Bone marrow (tissue), 2 donors: ENCODE data around the gene NKD2.
"Not testable (repeated sequence)": the region's sequence is repeated elsewhere in the genome, so short reads cannot be mapped to it uniquely, and the experiment has no call there.

Experiments used
- DNase-seq, 2 donors: peaks; one replicate each; lab custom pipeline; 2025; lab: John Stamatoyannopoulos, UW

Gene NKD2

DNA sequence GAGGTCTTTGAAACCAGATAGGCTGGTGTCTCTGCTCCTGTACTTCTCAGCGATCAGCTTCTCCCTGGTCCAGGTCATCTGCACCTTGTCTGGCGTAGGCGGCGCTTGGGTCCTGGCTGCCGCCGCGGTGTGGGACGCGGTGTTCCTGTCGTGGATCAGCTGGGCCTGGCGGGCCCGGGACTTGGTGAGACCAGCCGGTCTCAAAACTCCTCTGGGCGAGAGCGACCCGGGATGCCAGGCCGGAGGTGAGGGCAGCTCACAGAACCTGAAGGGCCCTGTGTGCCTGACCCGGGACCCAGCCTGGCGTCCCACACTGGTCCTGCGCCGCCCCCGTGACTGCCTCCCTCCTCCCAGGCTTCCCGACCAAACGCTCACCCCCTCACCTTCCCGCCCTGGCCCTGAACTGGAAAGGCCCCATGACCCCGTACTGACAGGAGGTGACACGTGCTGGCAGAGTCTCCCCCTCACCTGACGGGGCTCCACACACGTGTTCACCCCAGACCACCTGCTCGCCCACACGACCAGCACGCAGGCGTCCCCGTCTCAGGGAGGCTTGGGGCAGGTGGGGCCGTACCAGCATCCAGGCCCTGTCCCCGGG is 49.0 kb downstream of the NKD2 start:
- no peak for DNase-seq

DNA sequence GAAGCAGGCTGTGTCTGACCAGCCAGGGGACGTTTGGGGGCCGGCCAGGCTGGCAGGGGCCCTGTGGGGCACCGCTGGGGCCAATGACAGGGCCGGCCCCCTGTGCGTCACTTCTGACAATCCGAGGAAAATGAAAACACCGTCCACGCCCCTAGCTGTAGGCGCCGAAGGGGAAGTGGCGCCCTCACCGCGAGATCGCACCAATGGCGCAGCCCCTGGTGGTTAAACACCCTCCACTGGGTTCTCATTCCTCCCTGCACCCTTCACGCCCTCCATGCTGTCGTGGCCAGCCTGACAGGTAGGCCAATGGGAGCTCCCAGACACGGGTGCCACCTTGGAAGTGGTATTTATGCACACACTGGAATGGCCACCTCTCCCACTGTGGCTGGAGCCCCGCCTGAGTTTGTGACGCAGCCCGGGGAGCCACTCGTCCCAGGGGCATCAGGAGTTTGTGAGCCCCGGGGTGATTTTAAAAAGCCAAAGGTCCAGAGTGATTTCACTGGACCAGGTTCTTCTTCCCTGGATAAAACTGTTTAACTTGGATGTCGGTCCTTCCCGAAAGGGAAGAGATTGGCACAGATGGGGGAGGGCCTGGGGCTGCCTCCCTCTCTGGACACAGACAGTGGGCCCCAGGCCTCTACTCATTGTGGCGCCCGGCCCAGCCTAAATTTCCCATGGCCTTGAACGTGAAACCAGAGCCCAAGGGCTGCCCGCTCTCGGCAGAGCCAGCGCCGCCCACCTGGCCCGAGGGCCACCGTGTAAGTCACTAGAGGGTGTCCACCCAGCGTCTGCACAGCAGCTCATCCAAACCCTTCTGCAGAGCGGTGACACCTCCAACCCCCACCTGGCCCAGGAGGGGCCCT is 49.7 kb downstream of the NKD2 start:
- no peak for DNase-seq

DNA sequence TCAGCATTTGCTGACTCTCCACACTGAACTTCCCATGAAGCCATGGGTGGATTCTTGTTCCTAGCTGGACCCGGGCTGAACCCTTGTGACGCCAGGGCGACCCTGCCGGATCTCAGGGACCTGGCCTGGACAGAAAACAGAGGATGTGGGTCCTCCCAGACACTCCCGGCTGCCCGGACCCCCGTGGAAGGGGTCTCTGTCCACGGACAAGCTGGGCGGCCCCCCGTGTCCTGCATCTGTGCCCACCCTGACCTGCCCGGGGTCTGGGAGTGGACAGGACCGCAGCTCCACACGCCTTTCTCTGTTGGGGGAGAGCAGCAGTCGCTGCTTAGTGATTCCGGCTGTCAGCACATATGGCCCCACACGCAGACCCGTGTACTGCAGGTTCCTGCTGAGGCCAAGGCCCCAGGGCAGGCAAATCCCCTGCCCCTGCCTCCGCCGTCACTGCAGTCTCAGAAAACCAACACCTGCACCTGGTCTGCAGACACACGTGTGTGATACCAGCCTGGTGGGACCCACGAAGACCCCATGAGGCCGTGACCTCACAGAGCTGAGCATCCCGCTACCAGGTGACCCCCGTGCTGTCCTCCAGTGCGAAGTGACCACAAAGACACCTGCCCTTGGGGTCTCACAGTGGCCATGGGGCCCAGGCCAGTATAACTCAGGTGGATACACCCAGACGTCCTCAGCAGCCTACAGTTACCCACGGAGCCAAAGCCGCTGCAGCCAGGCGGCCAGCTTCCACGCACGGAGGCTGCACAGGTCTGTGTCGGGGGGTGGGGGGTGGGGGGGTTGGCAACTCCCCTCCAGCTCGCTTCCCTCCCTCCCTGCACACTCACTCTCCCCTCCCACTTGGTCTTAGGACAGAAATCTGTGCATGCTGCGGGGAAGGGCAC is 50.6 kb downstream of the NKD2 start:
- DNase-seq, result no peak

DNA sequence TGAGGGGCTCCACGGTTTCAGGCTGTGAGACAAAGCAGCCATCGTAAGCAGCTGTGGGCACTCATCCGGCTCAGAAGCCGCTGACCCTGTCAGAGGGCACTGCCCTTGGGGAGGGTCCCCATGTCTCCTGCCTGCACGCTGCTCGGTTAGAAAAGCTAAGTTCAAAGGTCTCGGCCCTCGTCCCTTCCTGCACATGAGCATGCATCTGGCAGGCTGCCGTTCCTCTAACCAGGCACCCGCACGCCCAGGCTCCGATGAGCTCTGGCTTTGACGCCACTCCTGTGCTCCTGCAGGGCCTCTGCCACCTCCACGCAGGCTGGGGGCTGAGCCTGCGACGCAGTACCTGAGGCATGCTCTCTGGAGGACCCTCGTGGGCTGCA is 51.3 kb downstream of the NKD2 start:
- DNase-seq, result no peak

DNA sequence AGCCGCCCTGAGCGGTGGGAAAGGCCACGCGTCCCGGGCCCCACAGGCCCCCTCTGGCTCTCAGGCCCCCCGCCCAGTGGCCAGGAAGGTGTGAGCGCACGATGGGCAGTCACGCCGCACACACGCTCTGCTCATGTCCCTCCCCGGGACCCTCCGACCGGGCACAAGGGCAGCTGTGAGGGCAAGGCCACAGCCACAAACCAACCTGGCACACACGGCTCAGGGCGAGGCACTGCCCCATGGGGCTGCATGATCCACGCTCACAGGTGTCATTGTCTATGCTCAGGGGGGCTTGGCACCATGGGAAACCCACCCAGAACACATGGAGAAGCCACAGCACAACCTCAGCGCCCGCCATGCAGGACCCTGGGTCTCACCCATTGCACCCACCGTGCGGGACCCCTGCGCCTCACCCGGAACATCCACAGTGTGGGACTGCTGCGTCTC is 52.0 kb downstream of the NKD2 start:
- DNase-seq, result no peak

DNA sequence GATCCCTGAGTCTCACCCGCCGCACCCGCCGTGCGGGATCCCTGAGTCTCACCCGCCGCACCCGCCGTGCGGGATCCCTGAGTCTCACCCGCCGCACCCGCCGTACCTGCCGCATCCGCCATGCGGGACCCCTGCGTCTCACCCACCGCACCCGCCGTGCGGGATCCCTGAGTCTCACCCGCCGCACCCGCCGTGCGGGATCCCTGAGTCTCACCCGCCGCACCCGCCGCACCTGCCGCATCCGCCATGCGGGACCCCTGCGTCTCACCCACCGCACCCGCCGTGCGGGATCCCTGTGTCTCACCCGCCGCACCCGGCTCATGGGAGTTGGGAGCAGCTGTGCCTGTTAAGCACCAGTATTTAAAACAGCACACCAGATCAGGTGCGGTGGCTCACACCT is 52.7 kb downstream of the NKD2 start:
- DNase-seq, result not testable (repeated sequence)

DNA sequence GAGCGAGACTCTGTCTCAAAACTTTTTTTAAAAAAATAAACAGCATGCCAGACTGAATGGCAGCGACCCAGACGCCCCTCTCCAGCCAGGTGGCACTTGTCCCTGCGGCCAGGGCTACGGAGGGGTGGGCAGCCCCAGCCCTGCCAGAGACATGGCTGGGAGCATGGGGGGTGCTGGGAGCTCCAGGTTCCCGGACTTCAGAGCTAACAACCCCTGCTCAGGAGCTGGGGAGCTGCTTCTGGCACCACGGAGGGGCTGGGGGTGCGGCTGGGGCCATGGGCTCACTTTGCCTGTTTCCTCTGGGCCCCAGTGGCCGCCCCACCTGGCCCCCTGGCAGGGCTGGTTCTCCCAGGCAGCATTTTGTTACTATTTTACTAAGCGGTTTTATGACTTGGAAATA is 53.3 kb downstream of the NKD2 start:
- no peak for DNase-seq

DNA sequence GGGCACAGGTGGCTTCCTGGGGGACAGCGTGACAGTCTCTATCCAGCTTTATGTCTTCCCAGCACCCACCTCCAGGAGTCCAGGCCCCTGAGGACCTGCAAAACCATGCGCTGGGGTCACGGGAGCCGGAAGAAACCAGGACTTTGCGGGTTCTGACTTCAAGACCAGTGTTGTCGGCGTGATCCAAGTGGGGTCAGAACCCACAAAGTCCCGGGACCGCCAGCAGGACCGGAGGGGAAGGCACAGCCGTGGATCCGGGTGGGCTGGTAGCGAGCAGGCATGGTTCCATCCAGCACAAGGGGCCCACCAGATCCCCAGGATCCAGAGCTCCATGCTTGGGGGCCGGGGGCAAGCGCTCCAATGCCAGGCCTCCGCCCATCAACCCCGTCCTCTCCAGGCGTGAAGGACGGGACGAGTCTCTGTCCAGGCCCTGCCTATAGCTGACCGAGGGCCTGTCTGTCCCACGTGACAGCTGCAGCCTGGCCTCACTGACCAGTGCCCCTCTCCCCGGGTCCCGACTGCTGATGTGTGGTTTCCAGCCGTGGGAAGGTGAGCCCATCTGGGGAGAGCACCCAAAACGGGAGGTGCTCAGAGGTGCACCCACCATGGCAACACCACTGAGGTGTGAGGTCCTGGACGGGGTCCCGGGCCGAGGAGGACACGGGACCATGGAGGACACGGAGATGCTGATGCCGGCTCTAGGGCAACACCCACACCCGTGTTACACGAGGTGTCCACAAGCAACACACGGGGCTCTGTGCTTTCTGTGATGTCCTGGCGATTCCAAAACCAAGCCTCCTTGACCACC is 54.4 kb downstream of the NKD2 start:
- no peak for DNase-seq

DNA sequence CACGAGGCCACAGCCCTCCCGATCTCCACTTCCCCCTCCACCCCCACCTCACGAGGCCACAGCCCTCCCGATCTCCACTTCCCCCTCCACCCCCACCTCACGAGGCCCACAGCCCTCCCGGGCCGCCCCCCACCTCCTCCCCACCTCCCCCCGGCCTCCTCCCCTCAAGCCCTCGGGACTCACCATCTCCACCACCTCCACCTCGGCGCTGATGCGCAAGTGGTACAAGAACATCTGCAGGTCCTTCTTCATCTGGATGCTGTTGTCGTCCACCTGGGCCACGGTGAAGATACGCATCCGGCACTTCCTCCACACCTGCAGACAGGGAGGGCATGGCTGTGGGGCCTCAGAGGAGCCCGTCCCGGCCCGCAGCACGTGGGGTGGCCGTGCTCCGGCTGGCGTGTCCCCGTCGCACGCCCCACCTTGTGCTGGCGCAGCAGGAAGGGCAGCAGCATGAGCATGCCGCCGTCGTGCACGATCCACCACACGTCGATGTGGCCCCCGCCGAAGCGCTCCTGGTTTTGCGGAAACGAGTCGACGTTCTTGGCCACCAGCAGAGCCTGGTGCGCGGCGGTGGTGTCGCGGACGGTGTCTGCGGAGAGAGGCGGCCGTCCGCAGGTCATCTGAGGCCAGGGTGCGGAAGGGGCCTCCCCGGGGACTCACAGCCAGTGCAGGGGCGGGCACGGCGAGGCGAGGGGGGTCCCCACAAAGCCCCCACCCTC is 55.2 kb downstream of the NKD2 start:
- no peak for DNase-seq

DNA sequence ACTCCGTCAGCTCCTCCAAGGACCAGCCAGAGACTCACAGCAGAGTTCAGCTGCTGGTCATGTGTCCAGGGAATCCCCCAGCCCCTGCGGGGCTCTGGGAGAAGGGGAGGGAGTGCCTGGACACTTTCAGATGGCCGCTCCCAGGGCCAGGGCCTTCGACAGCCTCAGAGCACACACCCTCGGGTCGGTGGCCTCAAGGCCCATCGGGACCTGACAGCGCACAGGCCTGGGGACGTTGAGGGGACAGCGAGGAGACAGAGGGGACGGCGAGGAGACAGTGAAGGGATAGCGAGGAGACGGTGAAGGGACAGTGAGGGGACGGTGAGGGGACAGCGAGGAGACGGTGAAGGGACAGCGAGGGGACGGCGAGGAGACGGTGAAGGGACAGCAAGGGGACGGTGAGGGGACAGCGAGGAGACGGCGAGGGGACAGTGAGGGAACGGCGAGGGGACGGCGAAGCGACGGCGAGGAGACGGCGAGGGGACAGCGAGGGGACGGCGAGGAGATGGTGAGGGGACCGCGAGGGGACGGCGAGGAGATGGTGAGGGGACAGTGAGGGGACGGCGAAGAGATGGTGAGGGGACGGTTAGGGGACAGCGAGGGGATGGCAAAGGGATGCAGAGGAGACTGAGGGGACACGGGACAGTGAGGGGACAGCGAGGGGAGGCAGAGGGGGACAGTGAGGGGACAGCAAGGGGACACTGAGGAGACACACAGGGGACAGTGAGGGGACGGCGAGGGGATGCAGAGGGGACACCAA is 56.0 kb downstream of the NKD2 start:
- DNase-seq, result no peak

DNA sequence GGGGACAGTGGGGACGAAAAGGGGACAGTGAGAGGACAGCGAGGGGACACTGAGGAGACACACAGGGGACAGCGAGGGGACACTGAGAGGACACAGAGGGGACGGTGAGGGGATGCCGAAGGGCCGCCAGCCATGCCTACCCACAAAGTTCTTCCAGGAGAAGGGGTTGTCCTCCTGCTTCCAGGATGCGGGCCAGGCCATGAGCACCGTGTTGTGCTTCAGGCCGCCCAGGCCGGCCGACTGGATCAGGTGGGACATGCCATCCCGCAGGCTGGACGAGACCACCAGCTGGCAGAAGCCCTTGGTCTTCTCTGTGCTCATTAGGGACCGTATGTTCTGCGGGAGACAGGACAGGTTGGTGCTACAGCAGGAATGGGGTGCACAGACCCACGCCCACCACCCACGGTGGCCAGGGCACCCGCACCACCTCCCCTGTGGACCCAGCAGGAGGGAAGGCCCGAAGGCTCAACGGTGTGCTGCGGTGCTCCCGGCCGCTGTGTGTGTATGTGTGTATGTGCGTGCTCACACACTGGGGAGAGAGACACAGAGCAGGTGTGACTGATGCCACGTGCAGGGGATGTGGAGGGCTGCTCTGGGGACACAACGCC is 56.6 kb downstream of the NKD2 start:
- no peak for DNase-seq

DNA sequence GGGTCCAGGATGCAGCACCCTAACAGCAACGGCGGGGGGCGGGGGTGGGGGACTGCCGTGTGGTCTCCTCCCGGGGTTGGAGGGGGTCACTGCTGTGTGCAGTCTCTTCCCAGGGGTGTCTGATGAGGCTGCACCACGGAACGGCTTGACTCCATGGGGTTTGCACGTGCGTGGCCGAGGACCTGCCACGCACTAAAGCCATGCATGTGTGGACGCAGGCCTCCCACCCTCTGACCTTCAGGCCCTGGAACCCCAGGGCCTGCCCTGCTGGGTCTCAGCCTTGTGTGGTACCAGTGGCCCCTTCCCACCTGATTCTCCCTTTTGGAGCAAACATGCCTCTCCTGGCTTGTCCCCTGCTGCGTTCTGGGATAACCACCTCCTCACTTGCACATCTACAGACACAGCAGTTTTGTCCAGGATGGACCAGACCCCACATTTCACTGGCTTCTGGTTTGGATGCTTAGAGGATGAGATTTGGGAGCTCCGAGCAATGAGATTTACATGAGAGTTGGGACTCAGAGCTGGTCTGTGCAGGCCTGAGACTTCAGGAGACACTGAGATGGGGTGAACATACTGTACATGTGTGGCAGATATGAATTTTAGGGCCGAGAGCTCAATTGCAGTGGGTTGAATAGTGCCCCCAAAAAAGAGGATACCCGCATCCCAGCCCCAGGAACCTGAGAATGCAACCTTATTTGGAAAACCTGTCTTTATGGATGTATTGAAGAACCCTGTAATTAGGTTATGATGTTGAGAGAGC is 57.5 kb downstream of the NKD2 start:
- no peak for DNase-seq

DNA sequence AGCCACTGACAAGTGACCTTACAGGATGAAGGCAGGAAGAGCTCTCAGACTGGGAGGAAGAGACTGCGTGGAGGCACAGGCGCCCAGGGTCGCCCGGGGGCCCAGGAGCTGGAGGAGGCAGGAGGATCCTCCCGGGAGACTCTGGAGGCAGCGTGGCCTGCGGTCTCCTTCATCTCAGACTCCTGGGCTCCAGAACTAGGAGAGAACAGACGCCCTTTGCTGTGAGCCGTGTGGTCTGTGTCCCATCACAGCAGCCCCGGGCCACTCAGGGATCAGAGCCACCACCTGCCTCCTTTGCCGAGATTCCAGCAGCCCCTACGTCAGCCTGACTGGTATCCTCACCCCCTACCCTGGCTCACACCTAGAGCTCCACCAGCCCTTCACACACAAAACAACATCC is 58.1 kb downstream of the NKD2 start:
- DNase-seq, result no peak

DNA sequence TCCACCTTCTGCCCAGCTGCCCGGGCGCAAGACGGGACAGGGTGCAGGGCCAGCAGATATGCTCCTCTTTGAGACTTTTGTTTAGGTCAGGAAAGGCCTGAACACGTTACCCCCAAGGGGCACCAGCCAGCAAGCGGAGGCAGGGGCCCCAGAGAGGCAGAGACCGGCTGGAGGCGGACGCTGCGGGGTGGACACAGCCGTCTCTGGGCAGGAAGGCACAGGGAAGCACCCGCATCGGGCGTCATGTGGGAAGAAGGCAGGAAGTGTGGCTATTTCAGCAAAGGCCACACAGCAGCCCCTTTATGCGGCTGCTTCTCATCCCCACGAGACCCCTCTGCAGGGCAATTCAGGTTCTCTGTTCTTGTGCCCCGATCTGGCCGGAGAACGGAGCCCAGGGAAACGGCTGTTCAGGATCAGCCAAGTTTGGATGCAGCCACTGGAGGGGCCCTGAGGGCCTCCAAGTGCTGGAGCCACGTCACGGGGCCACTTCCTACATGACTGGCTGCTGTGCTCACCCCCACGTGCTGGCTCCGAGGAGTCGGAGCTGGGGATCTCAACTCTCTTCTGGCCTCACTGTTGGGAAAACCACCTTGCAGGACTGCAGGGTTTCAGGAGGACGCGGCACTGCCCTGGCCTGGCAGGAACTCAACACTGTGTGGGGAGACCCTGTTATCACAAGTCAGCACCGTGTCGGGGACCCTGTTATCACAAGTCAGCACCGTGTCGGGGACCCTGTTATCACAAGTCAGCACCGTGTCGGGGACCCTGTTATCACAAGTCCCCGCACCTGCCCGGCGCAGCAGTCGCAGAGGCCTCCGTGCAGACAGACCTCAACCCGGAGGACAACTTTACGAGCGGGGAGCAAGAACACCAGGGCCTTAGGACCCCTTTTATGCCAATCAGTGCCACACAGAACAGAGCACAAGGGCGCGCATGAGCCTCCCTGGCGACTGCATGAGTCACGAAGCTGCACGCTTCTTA is 58.8 kb downstream of the NKD2 start:
- DNase-seq, result no peak

DNA sequence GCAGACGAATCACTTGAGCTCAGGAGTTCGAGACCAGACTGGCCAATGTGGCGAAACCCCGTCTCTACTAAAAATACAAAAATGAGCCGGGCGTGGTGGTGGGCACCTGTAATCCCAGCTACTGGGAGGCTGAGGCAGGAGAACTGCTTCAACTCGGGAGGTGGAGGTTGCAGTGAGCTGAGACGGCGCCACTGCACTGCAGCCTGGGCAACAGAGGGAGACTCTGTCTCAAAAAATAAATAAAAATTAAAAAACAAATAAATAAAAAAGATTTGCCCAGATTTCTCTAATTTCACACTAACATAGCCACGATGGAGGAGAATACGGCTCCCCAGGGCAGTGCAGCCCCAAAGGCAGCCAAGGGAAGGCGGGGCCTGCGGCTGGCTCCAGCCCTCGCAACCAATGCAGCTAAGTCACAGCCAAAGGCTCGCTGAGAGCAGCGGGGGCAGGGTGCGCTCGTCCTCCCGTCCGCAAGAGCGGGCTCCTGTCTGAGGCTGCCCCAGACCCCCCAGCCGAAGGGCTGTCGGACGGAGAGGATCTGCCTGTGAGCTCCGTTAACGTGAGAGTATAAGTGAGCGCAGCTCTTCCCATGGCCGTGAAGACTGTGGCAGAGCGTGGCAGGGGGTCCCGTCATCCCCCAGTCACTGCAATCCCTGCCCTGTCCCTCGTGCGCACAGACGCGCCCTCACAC is 59.7 kb downstream of the NKD2 start:
- no peak for DNase-seq

DNA sequence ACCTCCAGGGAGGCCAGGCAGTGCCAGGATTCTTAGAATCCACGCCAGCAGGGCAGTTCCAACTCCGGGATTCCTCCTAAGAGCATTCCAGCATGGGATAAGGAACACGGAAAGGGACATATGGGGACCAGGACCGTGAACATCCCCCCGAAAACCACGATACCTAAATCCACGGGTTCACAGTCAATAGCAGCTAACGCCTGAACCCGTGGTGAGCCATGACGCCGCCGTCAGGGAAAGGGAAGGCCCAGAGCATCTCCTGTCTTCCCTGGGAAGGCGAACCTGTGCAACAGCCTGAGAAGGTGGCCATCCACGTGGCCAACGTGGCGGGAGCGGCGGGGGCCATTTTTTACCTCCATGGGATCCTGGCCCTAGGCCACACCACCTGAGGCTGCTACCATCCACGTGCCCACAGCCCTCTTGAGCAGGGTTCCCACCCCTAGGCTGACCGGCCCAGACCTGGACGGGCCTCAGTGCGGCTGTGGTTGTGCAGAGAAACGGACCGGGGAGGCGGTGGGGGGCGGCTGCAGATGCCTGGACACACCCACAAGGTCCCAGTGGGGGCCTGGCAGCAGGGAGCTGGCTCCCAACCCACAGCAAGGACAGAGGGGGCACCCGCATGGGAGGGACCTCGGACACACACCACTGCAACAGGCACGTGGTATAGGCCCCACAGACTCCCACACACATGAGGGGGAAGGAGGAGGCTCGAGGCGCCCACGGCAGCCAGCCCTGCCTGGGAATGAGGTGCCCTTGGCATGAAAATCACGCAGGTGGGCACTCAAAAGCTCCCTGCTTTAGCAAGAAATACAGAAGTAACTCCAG is 60.5 kb downstream of the NKD2 start:
- no peak for DNase-seq

DNA sequence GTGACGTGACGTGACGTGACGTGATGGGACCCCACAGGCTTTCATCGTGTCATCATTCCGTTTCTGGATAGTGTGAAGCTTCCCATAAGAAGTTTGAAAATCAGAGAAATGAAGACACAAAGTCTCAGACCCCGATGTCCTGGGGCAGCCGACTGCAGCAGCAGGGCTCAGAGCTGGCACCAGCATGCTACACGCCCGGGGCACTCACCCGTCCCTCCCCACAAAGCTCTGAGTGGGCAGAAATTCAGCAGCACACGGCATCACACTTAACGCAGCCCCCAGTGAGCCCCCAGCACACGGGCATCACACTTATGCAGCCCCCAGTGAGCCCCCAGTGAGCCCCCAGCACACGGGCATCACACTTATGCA is 61.1 kb downstream of the NKD2 start:
- DNase-seq, result no peak
